PFSK-1 (cell line): Measurements from ENCODE around the gene SMKR1.

Experiments used
- FOXP2 ChIP-seq: optimal IDR thresholded peaks from 2 replicates; pipeline ENCODE3; 2011; ENCODE audit warnings: borderline replicate concordance, control low read depth, inconsistent platforms; ENCODE audit not compliant: insufficient read depth; ENCODE audit errors: extremely low read length, extremely low read depth
- POLR2AphosphoS5 ChIP-seq: IDR thresholded peaks from 2 replicates; pipeline ENCODE4 v1.6.1; 2012; ENCODE audit warnings: low read depth, mild to moderate bottlenecking, control low read depth, low read length, moderate library complexity
- REST ChIP-seq, 2 experiments: IDR thresholded peaks; 2 replicates each; pipeline versions ENCODE4 v1.6.1 to v1.8.0; 2011 to 2012; ENCODE audit warnings: low read depth in 2 of 2, low read length in 2 of 2, control low read depth in 1 of 2, inconsistent platforms in 1 of 2, mild to moderate bottlenecking in 1 of 2, moderate library complexity in 1 of 2; ENCODE audit not compliant: insufficient read depth in 1 of 2
- SIN3A ChIP-seq: IDR thresholded peaks from 2 replicates; pipeline ENCODE4 v1.6.1; 2012; ENCODE audit warnings: mild to moderate bottlenecking, low read length, moderate library complexity, borderline replicate concordance; ENCODE audit not compliant: insufficient read depth
- TAF1 ChIP-seq: IDR thresholded peaks from 2 replicates; pipeline ENCODE4 v1.6.1; 2012; ENCODE audit warnings: low read length, control low read depth, borderline replicate concordance; ENCODE audit not compliant: insufficient read depth

GRCh38 chr7:129457101-129457500 lies 45.2 kb upstream of the SMKR1 start:
- no peak for TF ChIP-seq POLR2AphosphoS5
- no peak for TF ChIP-seq REST (IDR thresholded peaks at IDR 0.05; ENCODE audit: insufficient read depth in 1 of 2, low read depth in 2 of 2, low read length in 2 of 2)
- TF ChIP-seq SIN3A, result no peak
- no peak for TF ChIP-seq TAF1
- no peak for TF ChIP-seq FOXP2
